Lower leg skin (tissue), 3 donors: ENCODE results near the gene TENT4A.

Experiments
- CTCF ChIP-seq, 3 donors: fragments of 450-650 bp; IDR thresholded peaks; one replicate each; pipeline ENCODE4 v1.5.1; 2016; ENCODE audit warnings: antibody characterized with exemption in 3 of 3, mild to moderate bottlenecking in 3 of 3, moderate library complexity in 2 of 3
- POLR2A ChIP-seq, 2 donors: fragments of 450-650 bp; IDR thresholded peaks; one replicate each; pipeline ENCODE4 v1.6.1; 2016 to 2017; ENCODE audit warnings: antibody characterized with exemption in 2 of 2, mild to moderate bottlenecking in 1 of 2, moderate library complexity in 1 of 2

GRCh38 chr5:6754766-6755165, 41.5 kb downstream of the TENT4A start:
- TF ChIP-seq CTCF (IDR thresholded peaks at IDR 0.05): no peak
- TF ChIP-seq POLR2A (IDR thresholded peaks at IDR 0.05): no peak
